T follicular helper cell (primary cell): ENCODE data around the gene GNG11.
"Not testable (repeated sequence)": the region's sequence is repeated elsewhere in the genome, so short reads cannot be mapped to it uniquely, and the experiment has no call there.

Source experiments
- DNase-seq: peaks from one replicate; pipeline ENCODE4 v3.0.0-alpha.2; 2020; ENCODE audit warnings: low read depth

The GNG11 gene

DNA sequence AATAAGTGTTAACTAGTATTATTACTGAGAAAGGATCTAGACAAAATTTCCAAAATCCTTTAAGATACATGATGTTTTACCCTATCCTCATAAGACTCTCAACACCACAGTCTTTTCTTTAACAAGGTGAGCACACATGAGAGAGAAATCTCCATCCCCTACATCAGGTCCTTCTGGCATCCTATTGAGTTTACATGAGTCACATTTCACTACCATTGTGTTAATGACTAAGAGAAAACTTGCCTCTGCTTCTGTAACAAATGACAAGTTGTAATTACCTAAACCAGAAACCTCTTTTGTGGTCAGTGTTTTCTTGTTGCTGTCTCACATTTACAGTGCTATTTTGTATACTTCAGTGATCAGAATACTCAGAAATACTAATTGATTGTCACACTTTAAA lies 9.9 kb upstream of the GNG11 start:
- not testable (repeated sequence) for DNase-seq

- no peak for DNase-seq
These were observed 8.3 kb upstream of the GNG11 start for GRCh38 chr7:93913197-93913596.

- DNase-seq: no peak
These were observed 6.9 kb upstream of the GNG11 start for GRCh38 chr7:93914581-93915066.

DNA sequence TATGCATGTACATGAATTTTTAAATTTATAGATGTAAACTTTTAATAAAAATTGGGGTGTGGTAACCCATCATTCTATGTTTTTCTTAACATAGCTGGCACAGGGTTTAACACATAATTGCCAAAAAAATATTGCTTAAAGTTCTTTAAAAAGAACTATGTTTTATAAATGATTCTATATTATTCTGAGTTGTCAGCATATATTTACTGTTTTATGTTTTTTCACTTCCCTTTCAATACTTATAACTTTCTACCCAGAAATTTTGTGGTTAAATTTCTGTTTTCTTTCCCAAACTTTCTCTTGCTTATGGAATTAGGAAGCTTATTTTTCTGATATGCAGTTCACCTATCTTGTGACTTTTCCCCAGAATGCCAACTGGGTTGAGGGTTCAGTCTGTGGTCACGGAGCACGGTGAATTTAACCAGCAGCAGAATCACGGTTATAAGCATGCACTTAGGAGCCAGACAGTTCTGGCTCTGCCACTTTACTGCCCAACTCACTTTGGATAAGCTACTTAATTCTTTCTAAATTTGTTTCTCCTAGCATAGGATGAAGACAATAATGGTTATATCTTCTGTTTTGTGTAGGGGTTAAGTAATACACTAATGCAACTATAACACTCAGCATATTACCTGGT lies 6.2 kb upstream of the GNG11 start:
- not testable (repeated sequence) for DNase-seq

DNA sequence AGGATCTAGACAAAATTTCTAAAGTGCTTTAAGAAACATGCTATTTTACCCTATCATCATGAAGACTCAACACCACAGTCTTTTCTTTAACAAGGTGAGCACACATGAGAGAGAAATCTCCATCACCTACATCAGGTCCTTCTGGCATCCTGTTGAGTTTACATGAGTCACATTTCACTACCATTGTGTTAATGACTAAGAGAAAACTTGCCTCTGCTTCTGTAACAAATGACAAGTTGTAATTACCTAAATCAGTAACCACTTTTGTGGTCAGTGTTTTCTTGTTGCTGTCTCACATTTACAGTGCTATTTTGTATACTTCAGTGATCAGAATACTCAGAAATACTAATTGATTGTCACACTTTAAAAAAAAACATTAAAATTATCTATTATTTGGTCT lies 5.6 kb upstream of the GNG11 start:
- DNase-seq: not testable (repeated sequence)

DNA sequence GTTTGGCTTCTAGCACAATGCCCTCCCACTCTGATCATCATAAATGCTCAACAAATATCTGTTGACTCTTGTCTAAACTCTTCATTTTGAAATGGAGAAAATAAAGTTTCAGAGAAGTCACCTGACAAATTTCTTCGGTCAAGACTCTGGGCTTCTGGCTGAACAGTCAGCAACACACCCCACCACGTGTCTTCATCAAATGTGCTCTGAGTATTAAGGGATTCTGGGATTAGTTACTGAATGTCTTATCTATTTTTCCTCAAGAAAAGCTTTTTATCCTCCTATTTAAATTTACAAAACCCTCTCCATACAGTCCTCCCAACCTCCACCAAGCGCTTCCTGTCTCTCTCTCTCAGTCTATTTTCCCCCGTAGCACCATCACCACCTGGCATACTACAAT lies 5.2 kb upstream of the GNG11 start:
- DNase-seq: not testable (repeated sequence)

GRCh38 chr7:93920496-93921182 lies 896 bp upstream of the GNG11 start:
- DNase-seq: no peak

DNA sequence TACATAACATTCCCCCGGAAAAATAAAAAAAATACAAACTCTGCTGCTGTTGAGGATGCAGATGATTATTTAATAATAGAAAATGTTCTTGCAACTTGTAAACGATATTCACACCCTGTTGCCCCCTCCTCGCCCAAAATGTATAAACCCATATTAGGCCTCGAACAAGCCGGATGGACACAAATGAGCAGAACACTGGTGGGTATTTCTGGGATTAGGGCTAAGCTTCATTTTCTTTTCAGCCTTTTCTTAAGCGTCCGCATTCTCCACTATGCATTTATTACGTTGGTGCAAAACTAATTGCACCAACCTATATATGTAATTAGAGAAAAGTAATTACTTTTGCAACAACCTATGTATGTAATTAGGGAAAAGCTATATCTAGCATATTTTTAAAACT lies 349 bp upstream of the GNG11 start:
- DNase-seq: no peak

- no peak for DNase-seq
These were observed 1.8 kb downstream of the GNG11 start for GRCh38 chr7:93923296-93923695.

DNA sequence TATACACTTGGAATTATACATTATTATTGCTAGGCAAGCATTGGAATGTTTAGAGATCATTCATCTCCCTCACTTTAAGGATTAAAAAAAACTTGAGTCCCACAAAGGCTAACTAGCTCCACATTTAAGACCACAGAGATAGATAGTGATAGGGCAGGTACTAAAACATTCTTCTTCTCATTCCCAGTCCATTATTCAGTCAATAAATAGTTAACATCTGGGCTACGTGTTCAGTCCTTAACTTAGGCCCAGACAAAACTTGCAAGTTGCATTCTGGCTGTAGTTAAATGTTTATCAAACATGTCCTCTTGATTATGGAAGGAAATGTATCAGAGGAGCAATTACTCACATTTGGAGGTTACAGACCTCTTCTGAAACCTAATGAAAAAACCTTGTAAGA lies 2.4 kb downstream of the GNG11 start:
- DNase-seq: no peak

DNA sequence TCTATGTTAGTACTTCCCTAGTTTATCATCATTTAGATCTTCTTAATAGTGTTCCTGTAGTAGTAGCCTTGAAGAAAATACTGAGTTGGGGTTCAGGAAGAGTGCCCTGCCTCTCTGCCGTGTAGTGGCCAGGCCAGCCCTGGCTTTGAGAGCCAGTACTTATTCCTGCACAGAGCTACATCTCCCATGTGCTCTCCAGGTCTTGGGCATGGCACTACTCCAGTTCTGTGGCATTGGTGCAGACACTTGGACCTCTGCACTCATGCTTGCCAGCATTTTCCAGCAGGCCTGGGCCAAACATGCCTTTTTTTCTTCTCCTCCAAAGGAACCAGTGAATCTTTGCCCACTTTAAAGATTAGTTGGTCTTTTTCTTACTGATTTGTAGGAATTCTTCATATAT lies 5.3 kb downstream of the GNG11 start:
- DNase-seq: no peak

GRCh38 chr7:93927585-93927984 lies 6.0 kb downstream of the GNG11 start:
- DNase-seq: no peak

DNA sequence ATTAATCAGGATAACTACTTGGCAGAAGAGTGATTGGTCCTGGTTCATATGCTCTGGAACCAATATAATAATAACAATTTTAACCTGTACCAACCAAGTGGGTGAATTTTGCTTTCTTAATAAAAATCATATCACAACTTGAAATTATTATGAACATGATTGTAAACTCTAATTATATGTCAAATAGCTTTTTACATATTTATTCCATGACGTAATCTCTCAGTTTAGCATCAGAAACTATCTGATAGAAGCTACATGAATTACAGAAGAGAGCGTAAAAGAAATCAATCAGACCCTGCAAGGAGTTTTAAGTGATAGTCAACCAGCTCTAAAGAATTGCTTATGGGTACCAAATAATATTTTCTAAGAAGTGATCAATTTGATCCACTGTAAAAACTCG lies 10.1 kb downstream of the GNG11 start:
- no peak for DNase-seq

- DNase-seq: no peak
These were observed 11.6 kb downstream of the GNG11 start for GRCh38 chr7:93933156-93933555.

DNA sequence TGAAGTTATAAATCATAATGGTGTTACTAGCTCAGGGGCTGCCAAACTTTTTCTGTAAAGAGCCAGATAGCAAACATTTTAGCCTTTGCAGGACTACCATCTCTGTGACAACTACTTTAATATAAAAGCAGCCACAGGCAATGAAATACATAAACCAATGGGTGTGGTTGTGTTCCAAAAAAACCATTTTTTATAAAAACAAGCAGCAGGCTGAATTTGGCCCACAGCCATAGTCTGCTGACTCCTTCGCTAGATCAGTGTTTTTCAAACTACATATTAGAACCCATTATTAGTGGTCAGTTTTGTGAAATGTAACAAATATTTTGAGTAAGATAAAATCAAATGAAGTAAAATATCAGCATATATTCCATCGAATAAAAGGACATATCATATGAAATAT lies 13.6 kb downstream of the GNG11 start:
- no peak for DNase-seq

DNA sequence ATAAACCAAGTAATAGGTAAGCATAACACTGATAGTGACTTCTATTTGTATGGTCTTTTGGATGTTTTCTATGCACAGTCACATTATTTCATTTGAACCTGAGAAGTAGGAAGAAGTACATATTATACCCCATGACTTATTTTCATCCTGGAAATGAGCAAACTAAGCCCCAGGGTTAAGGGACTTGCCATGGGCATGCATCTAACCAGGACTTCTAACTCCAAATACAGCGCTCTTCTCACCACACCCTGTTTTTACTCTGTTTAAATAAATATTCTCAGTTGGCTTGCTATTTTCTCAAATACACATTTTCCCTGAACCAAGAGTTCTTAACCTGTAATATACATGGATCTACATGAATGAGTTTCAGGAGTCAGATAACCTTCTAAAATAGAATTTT lies 16.3 kb downstream of the GNG11 start:
- DNase-seq: no peak

DNA sequence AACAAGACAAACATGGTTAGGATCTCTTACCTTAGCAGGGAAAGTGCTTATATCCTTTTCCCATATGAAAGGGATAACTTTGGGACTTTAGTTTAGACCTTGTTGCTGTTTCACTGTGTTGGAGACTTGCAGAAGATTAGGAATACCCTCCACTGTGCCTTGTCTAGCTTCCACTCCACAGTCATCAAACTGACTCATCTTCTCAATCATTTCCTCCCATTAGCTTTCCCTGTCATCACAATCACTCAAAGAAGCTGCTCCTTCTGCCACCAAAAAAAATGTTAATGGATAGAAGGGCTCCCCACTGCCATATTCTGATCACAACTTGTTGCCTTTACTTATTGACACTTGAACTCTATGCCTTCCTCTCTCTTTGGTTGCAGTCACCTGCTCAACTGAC lies 16.8 kb downstream of the GNG11 start:
- DNase-seq: no peak

DNA sequence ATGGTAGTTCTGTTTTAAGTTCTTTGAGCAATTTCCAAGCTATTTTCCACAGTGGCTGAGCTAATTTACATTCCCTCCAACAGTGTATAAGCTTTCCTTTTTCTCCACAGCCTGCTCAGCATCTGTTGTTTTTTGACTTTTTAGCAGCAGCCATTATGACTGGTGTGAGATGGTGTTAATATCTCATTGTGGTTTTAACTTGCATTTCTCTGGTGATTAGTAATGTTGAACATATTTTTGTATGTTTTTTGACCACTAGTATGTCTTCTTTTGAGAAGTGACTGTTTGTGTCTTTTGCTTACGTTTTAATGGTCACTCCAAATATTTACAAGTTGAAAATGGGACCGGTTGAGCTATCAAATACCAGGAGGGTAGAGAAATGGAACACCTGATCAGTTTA lies 20.4 kb downstream of the GNG11 start:
- no peak for DNase-seq

DNA sequence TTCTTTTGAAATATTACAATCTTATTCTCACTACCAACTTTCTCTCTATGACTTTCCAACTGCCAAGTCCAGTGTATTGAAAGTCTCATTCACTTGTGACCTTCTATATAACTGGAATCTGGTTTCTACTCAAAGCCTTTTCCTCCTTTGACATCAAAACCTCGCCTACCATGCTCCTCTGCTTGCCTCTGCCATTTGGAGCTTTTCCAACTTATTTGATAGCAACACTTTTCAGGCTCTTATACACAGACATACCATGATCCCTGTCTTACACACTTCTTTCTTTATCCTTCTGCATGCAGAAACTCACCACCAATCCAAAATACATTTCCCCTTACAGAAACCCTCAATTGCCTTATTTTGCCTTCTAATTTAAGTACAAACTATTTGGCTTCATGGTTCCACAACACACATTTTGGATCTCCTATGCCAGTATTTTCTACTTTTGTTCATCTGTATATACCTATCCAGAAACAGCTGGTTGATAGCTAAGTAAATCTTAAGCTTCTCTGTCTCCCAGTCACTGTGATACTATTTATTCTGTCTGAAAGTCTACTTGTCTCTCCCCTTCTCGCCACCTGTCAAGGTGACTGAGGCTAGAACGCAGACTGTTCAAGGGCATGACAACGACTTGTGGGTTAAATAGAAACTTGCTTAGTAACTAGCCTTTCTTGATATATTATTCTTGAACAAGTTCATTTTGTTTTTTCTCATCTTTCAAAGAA lies 22.4 kb downstream of the GNG11 start:
- no peak for DNase-seq

- no peak for DNase-seq
These were observed 23.1 kb downstream of the GNG11 start for GRCh38 chr7:93944673-93945072.

GRCh38 chr7:93945083-93945482 lies 23.5 kb downstream of the GNG11 start:
- no peak for DNase-seq

DNA sequence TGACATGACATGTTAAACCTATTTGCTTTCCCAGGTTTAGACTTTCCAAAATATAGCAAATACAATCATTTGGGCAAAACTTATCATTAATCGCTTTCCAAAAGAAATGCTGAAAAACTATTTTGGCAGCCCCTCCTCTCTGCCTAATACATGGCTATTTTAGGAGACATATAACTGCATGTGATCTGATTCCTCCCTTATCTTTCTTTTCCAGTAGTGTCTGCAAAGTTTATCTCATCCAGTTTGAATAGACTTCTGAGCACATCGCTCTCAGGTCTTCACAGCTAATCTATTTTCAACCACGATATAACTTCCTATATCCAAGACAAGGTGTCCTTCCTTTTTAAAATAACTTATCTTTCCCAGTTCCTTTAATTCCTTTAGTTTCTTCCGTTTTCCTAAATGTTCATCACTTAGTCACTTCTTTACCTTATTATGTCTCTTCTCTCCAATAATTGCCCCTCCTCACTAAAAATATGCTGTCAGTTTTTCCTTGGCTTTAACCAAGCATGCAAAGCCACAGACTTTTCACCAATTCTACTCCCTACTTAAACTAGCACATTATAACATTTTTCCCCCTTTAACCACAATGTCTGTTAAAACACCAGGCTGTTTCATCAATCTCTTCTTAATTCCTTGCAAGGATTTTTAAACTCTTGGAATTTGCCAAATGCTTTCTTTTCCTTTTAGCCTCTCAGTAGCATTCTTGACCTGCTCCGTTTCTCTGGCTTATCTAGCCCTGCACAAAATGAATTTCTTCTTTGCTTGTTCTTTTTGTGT lies 24.4 kb downstream of the GNG11 start:
- no peak for DNase-seq
